ENCODE data around the gene EIF4B. TPM values are rescaled to one million over a fixed set of nuclear protein-coding genes. Genes with fewer than 3 reads are reported as not detected.

EIF4B gene
- total RNA-seq, 1 experiment from 2014 or later = 531 TPM

- H4K20me1 ChIP-seq (ENCODE audit: insufficient read depth) = no peaks in the 10 kb centered on the region
- 0 out of 2 replicates have a peak, but pooled peaks cover 4% of the 10 kb centered on the region for H3F3A ChIP-seq (ENCODE audit: insufficient read depth, low read depth)
- peaks cover 9% of the 10 kb centered on the region for H3K4me1 ChIP-seq (replicated peaks; ENCODE audit: insufficient read depth)
- no peak overlapping the region for H3K4me3 ChIP-seq
- no peak for TF ChIP-seq EZH2 (IDR thresholded peaks at IDR 0.05; ENCODE audit: low read depth)
- no peak for TF ChIP-seq CTCF (conservative IDR thresholded peaks at IDR 0.05)
- no peak overlapping the region for H3K4me2 ChIP-seq
- H3K9me3 ChIP-seq (ENCODE audit: insufficient read depth, low read depth) = no peaks in the 10 kb centered on the region
- no TSS peak for BruUV-seq (replicated peaks)
- H3K9me2 ChIP-seq (ENCODE audit: insufficient read depth) = no peaks in the 10 kb centered on the region
- no peaks in the 10 kb centered on the region for H3K36me3 ChIP-seq (ENCODE audit: low read depth)
- H2AFZ ChIP-seq = no peak overlapping the region
- DNase-seq = no peak
- H3K79me2 ChIP-seq (ENCODE audit: low read depth) = no peaks in the 10 kb centered on the region
- intact Hi-C loops (cut with micrococcal nuclease; ENCODE audit: unreplicated experiment) = loop anchor here (10.0 kb wide), 3 partner anchors 107 to 437 kb away; partner anchors contain the start of genes ITGB7, NPFF and TARBP2
- ChIA-PET CTCF (interaction anchor here (1.5 kb wide), 1 partner anchor 31 kb away, joined by 4 read pairs; no protein-coding TSS in a partner anchor), POLR2A (ENCODE audit: unreplicated experiment) (interaction anchor here (0.6 kb wide), 1 partner anchor 29 kb away, joined by 3 read pairs; no protein-coding TSS in a partner anchor)
- H3K27me3 ChIP-seq (ENCODE audit: insufficient read depth, low read depth) = no peaks in the 10 kb centered on the region
- H3K27ac ChIP-seq = no peak overlapping the region
Measured at GRCh38 chr12:53067993-53068770, 61.9 kb downstream of the EIF4B start.

DNA sequence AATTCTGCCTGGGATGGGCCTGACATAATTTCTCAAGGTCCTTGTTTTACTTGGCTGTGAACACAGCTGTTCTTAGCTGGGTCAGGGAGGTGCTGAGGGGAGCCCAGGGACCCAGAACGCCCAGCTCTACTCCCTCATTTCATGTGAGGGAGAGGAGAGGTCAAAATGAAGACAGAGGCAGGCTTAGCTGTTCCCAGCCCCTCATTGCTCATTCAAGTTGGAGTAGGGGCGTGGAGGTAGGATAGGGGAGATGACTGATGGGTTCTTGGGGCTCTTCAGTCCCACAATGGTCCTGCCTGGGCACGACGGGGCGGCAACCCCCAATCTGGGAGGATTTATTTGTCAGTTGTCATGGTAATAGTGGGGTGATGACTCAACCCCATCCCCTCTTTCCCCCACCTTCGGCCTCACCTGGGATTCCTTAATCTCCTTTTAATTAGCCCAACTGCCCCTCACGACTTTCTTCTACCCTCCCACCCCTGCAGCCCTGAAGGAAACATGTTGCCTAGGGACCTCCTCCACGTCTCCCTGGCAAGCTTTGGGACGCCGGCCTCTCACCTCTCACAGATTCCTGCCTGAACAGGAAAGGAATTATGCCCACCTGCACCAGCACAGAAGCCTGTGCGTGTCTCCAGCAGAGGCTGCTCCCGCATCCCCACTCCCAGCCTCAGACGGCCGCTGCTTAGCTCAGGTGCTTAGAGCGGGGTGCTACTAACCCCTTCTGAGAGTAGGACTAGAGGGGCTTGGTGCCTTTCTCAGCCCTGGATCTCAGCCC, 62.7 kb downstream of the EIF4B start:
- H3K4me2 ChIP-seq = no peak overlapping the region
- H3K9me2 ChIP-seq (ENCODE audit: insufficient read depth) = no peaks in the 10 kb centered on the region
- H2AFZ ChIP-seq = no peak overlapping the region
- DNase-seq = no peak
- no peaks in the 10 kb centered on the region for H3K9me3 ChIP-seq (ENCODE audit: insufficient read depth, low read depth)
- BruUV-seq (replicated peaks) = no TSS peak
- 0 out of 2 replicates have a peak, but pooled peaks cover 4% of the 10 kb centered on the region for H3F3A ChIP-seq (ENCODE audit: insufficient read depth, low read depth)
- intact Hi-C loops (cut with micrococcal nuclease; ENCODE audit: unreplicated experiment) = loop anchor here (10.0 kb wide), 3 partner anchors 106 to 436 kb away; partner anchors contain the start of genes ITGB7, NPFF and TARBP2
- no peak overlapping the region for H3K27ac ChIP-seq
- ChIA-PET POLR2A (ENCODE audit: unreplicated experiment) (no interaction called here), CTCF (interaction anchor here (1.5 kb wide), 1 partner anchor 30 kb away, joined by 4 read pairs; no protein-coding TSS in a partner anchor)
- no peaks in the 10 kb centered on the region for H3K36me3 ChIP-seq (ENCODE audit: low read depth)
- TF ChIP-seq CTCF (conservative IDR thresholded peaks at IDR 0.05) = no peak
- no peak for TF ChIP-seq EZH2 (IDR thresholded peaks at IDR 0.05; ENCODE audit: low read depth)
- no peaks in the 10 kb centered on the region for H3K79me2 ChIP-seq (ENCODE audit: low read depth)
- H3K4me3 ChIP-seq = no peak overlapping the region
- H3K27me3 ChIP-seq (ENCODE audit: insufficient read depth, low read depth) = no peaks in the 10 kb centered on the region
- H3K4me1 ChIP-seq (replicated peaks; ENCODE audit: insufficient read depth) = peaks cover 9% of the 10 kb centered on the region
- no peaks in the 10 kb centered on the region for H4K20me1 ChIP-seq (ENCODE audit: insufficient read depth)
